ENCODE results near the gene TRAP1. TPM values are rescaled to one million over a fixed set of nuclear protein-coding genes. Genes with fewer than 3 reads are reported as not detected.
A peak's percentile ranks its signal among the peaks of the same experiment; 100 is the strongest.

Gene TRAP1
- total RNA-seq (2014; rRNA removed; shearing (Covaris generic)) (207 and 228 TPM in 2 replicates), polyA plus RNA-seq (2016; fragmentation: Nextera tagmentation; extraction: Ambion mirVana) (143 and 154 TPM in 2 replicates)
- long read RNA-seq, transcript TRAP1-201 (18 exons, 2,296 nt) = major isoform, 261 of 280 reads
- long read RNA-seq, partial matches to known transcripts = 11 of 280 reads
- long read RNA-seq, other reads (novel, unspliced or antisense) = 4 of 280 reads

DNA sequence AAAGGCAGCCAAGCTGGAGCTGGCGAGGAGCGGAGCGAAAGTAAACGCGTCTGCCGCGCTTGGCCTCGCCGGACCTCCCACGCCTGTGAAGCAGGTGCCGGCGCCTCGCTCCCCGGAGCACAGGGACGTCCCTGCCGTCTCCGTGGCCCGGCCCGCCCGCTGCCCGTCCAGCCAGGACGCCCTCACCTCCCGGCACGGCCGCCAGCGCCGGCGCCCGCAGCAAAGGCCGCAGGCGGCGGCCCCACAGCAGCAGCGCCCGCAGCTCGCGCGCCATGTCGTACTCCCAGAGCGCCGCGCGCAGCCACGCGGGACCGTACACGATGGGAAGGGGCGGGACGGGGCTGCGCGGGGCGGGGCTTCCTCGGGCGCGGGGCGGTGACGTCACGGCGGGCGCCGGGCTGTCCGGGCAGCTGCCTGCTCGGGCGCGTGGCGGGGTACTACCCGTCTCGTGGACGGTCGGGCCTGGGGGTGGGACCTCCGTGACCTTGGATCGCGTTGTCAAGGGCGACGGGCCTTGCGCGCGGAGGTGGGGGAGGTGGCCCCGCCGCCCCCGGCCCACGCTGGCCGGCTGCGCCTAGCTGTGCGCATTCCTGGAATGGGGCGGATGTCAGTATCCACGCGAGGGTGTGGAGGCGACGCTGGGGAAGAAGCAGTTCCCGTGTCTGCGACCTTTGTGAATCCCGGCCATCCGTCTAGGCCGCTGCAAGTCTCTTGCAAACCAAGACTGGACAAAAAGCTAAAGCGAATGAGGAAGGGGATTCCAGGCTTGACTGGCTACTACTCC, at the start of gene TRAP1:
TSS of gene TRAP1 (minus strand) at position 290 of the 784 bp plus-strand sequence. CDS start at position 274, 16 bp downstream.
- Histone ChIP-seq H4K20me1 (replicated peaks; ENCODE audit: insufficient read depth) (peaks cover 23% of the 10 kb centered on the region), H3K4me2 (peak within 1 kb of the TSS; percentile 100), H3K4me1 (ENCODE audit: insufficient read depth) (peaks cover 24% of the 10 kb centered on the region), H3K27ac (ENCODE audit: low read depth) (no peak within 1 kb of the TSS), H3K9me2 (ENCODE audit: insufficient read depth) (no peaks in the 10 kb centered on the region), H3K79me2 (replicated peaks; ENCODE audit: insufficient read depth) (peaks cover 47% of the 10 kb centered on the region), H3F3A (replicated peaks; ENCODE audit: low read depth) (0 out of 2 replicates have a peak, but pooled peaks cover 7% of the 10 kb centered on the region), H3K4me3 (peak within 1 kb of the TSS; percentile 95), H2AFZ (peak within 1 kb of the TSS; percentile 98), H3K36me3 (ENCODE audit: insufficient read depth) (no peaks in the 10 kb centered on the region), H3K27me3 (ENCODE audit: insufficient read depth) (no peaks in the 10 kb centered on the region)
- H3K9me3 Mint-ChIP-seq = no peaks in the 10 kb centered on the region
- peak; percentile 75 for ATAC-seq
- peak within 1 kb of the TSS; percentile 95 for H3K27ac Mint-ChIP-seq
- peaks cover 15% of the 10 kb centered on the region for H3K27me3 Mint-ChIP-seq (ENCODE audit: insufficient read depth, low read depth, poor library complexity)
- peak; percentile 71 for DNase-seq (ENCODE audit: low spot score)
- H3K36me3 Mint-ChIP-seq (ENCODE audit: low read depth) = peaks cover 28% of the 10 kb centered on the region
- TF ChIP-seq POLR2AphosphoS5 (IDR thresholded peaks at IDR 0.05; ENCODE audit: low read depth) (peak; percentile 94), CREB1 (CRISPR knock-in tag; IDR thresholded peaks at IDR 0.05; ENCODE audit: low read depth) (peak; percentile 98), EZH2 (IDR thresholded peaks at IDR 0.05; ENCODE audit: low read depth, unreplicated experiment) (no peak)
- TF ChIP-seq, protein P1, sequence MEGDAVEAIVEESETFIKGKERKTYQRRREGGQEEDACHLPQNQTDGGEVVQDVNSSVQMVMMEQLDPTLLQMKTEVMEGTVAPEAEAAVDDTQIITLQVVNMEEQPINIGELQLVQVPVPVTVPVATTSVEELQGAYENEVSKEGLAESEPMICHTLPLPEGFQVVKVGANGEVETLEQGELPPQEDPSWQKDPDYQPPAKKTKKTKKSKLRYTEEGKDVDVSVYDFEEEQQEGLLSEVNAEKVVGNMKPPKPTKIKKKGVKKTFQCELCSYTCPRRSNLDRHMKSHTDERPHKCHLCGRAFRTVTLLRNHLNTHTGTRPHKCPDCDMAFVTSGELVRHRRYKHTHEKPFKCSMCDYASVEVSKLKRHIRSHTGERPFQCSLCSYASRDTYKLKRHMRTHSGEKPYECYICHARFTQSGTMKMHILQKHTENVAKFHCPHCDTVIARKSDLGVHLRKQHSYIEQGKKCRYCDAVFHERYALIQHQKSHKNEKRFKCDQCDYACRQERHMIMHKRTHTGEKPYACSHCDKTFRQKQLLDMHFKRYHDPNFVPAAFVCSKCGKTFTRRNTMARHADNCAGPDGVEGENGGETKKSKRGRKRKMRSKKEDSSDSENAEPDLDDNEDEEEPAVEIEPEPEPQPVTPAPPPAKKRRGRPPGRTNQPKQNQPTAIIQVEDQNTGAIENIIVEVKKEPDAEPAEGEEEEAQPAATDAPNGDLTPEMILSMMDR (conservative IDR thresholded peaks at IDR 0.05; ENCODE audit: low read depth in 2 of 2) = no peak
- peak within 1 kb of the TSS; percentile 96 for H3K4me3 Mint-ChIP-seq
- H3K4me1 Mint-ChIP-seq = peaks cover 28% of the 10 kb centered on the region

DNA sequence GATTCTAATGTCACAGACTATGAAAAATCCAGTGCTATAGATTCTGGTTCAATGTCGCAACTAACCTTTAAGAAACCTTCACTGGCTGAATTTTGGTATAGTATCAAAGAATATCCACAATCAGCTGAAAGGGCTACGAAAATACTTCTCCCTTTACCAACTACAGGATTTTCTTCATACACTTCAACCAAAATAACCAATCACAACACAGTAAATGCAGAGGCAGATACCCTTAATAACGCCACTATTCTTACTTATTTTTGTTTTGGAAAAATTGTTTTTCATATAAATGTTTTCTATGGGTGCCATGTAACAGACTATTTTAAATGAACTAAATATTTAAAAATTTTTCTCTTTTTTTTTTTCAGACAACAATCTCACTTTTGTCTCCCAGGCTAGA, 48.9 kb upstream of the TRAP1 start:
- Histone ChIP-seq H3K79me2 (replicated peaks; ENCODE audit: insufficient read depth) (peaks cover under 1% of the 10 kb centered on the region; the same call in 1 of the 2 replicates), H3K9me2 (ENCODE audit: insufficient read depth) (no peaks in the 10 kb centered on the region), H3K4me2 (no peak overlapping the region), H2AFZ (no peak overlapping the region), H4K20me1 (replicated peaks; ENCODE audit: insufficient read depth) (peaks cover 20% of the 10 kb centered on the region), H3K27me3 (ENCODE audit: insufficient read depth) (no peaks in the 10 kb centered on the region), H3K36me3 (ENCODE audit: insufficient read depth) (peaks cover 18% of the 10 kb centered on the region), H3F3A (replicated peaks; ENCODE audit: low read depth) (peaks cover 6% of the 10 kb centered on the region; the same call in 1 of the 2 replicates), H3K4me3 (no peak overlapping the region), H3K27ac (ENCODE audit: low read depth) (no peak overlapping the region), H3K4me1 (ENCODE audit: insufficient read depth) (no peaks in the 10 kb centered on the region)
- Mint-ChIP-seq H3K27ac (no peak overlapping the region), H3K36me3 (ENCODE audit: low read depth) (peaks cover 68% of the 10 kb centered on the region), H3K27me3 (ENCODE audit: insufficient read depth, low read depth, poor library complexity) (peaks cover 4% of the 10 kb centered on the region), H3K4me3 (no peak overlapping the region), H3K9me3 (no peaks in the 10 kb centered on the region), H3K4me1 (no peaks in the 10 kb centered on the region)
- DNase-seq (ENCODE audit: low spot score) (no peak), ATAC-seq (no peak)
- TF ChIP-seq, protein P1 (conservative IDR thresholded peaks at IDR 0.05; ENCODE audit: low read depth in 2 of 2) = no peak
- TF ChIP-seq EZH2 (IDR thresholded peaks at IDR 0.05; ENCODE audit: low read depth, unreplicated experiment) (no peak), POLR2AphosphoS5 (IDR thresholded peaks at IDR 0.05; ENCODE audit: low read depth) (no peak), ZNF462 (CRISPR knock-in tag; IDR thresholded peaks at IDR 0.05) (no peak), ZNF331 (CRISPR knock-in tag; IDR thresholded peaks at IDR 0.05; ENCODE audit: low read depth) (no peak)
